GM18526 (cell line): Measurements from ENCODE around the gene TERF2IP.

ENCODE experiments used
- POLR2A ChIP-seq: IDR thresholded peaks from 3 replicates; pipeline ENCODE4 v1.6.1; 2011; ENCODE audit not compliant: insufficient read length; ENCODE audit errors: extremely low read depth

TERF2IP gene

GRCh38 chr16:75626806-75627205, 20.8 kb upstream of the TERF2IP start:
- TF ChIP-seq POLR2A: no peak

- no peak for TF ChIP-seq POLR2A
Measured at GRCh38 chr16:75627851-75628250, 19.7 kb upstream of the TERF2IP start.

- TF ChIP-seq POLR2A: no peak
Measured at GRCh38 chr16:75628351-75628750, 19.2 kb upstream of the TERF2IP start.

GRCh38 chr16:75629132-75629531, 18.4 kb upstream of the TERF2IP start:
- no peak for TF ChIP-seq POLR2A

- TF ChIP-seq POLR2A: no peak
Measured at GRCh38 chr16:75630052-75630451, 17.5 kb upstream of the TERF2IP start.

GRCh38 chr16:75632857-75633256, 14.7 kb upstream of the TERF2IP start:
- no peak for TF ChIP-seq POLR2A

- no peak for TF ChIP-seq POLR2A
Measured at GRCh38 chr16:75635036-75635435, 12.5 kb upstream of the TERF2IP start.

- TF ChIP-seq POLR2A: no peak
Measured at GRCh38 chr16:75640598-75640997, 7.0 kb upstream of the TERF2IP start.

- TF ChIP-seq POLR2A: no peak
Measured at GRCh38 chr16:75644240-75645012, 3.1 kb upstream of the TERF2IP start.

- TF ChIP-seq POLR2A: no peak
Measured at GRCh38 chr16:75647112-75647491, 471 bp upstream of the TERF2IP start.

- peak; percentile 40 for TF ChIP-seq POLR2A
Measured at GRCh38 chr16:75648265-75649076, 898 bp downstream of the TERF2IP start.

- no peak for TF ChIP-seq POLR2A
Measured at GRCh38 chr16:75653922-75654321, 6.3 kb downstream of the TERF2IP start.

GRCh38 chr16:75658175-75658574, 10.6 kb downstream of the TERF2IP start:
- TF ChIP-seq POLR2A: no peak

- no peak for TF ChIP-seq POLR2A
Measured at GRCh38 chr16:75660321-75660720, 12.7 kb downstream of the TERF2IP start.

- no peak for TF ChIP-seq POLR2A
Measured at GRCh38 chr16:75660726-75661302, 13.2 kb downstream of the TERF2IP start.

- TF ChIP-seq POLR2A: no peak
Measured at GRCh38 chr16:75667503-75667902, 19.9 kb downstream of the TERF2IP start.

- TF ChIP-seq POLR2A: no peak
Measured at GRCh38 chr16:75676909-75677308, 29.3 kb downstream of the TERF2IP start, which contains the start of gene CPHXL2. CPHXL2 (minus strand) TSS chr16:75677009; CDS start chr16:75676999, 10 bp downstream.

- no peak for TF ChIP-seq POLR2A
Measured at GRCh38 chr16:75679366-75679765, 31.8 kb downstream of the TERF2IP start.
